H1 (cell line): ENCODE measurements around the gene SH2B3. TPM values are rescaled to one million over a fixed set of nuclear protein-coding genes. Genes with fewer than 3 reads are reported as not detected.

ENCODE experiments used
- ATF2 ChIP-seq: IDR thresholded peaks from 2 replicates; pipeline ENCODE4 v1.6.1; 2012; ENCODE audit warnings: low read length, inconsistent platforms
- polyA plus RNA-seq, 7 experiments: library from polyadenylated mRNA; depleted of rRNA in 3 of 7; stranded (reverse) in 5 of 7; unstranded in 2 of 7; fragments of >200 nt in 5 of 7; fragments of 200-250 nt in 2 of 7; gene quantifications; 1 replicate in 5 of 7; 2 replicates in 1 of 7; 4 replicates in 1 of 7; pipeline versions ENCODE4 v1.2.1 to v1.2.3, GENCODE V29; 2011 to 2013; ENCODE audit warnings: missing spikeins in 2 of 7, mixed read lengths in 2 of 7
- total RNA-seq: library from RNA; stranded (reverse); fragmentation: NEBNext Ultra II Directional; extraction: Animal tissue kit (Norgen Biotek cat#: 25700); gene quantifications from 2 replicates; pipeline ENCODE4 v1.2.1, GENCODE V29; 2021

Gene SH2B3
- total and polyA plus RNA-seq, 2 of the 8 experiments (the other 6 are each of a cell fraction or from before 2014, with no cell fraction given), result 20.8 to 34.1 TPM

- TF ChIP-seq ATF2, result no peak
Observed at GRCh38 chr12:111455448-111456320, 50.0 kb downstream of the SH2B3 start (continued).
